Vagina (tissue), 2 donors: Measurements from ENCODE around the gene FBXO44. TPM values are rescaled to one million over a fixed set of nuclear protein-coding genes. Genes with fewer than 3 reads are reported as not detected.

Experiments used
- DNase-seq, 2 donors: peaks; one replicate each; pipeline ENCODE4 v3.0.0-alpha.2; 2017; ENCODE audit errors: extremely low spot score in 2 of 2
- H3K27ac ChIP-seq: fragments of 200-600 bp; sonication (generic); one replicate; pipeline ENCODE4 v1.5.1; 2019
- H3K27me3 ChIP-seq: fragments of 200-600 bp; sonication (generic); one replicate; pipeline ENCODE4 v1.5.1; 2019
- H3K36me3 ChIP-seq, 2 donors: fragments of 200-600 bp; sonication (generic); one replicate each; pipeline ENCODE4 v1.5.1; 2017 to 2019
- H3K4me1 ChIP-seq: fragments of 200-600 bp; sonication (generic); one replicate; pipeline ENCODE4 v1.5.1; 2019
- H3K4me3 ChIP-seq, 2 donors: fragments of 200-600 bp; sonication (generic); 1 replicate in 1 of 2; 2 replicates in 1 of 2; pipeline ENCODE4 v1.5.1; 2016 to 2019
- H3K9me3 ChIP-seq: fragments of 200-600 bp; sonication (generic); one replicate; pipeline ENCODE4 v1.5.1; 2019
- CTCF ChIP-seq, 3 experiments: fragments of 450-650 bp in 2 of 3; fragments of 200-600 bp in 1 of 3; sonication (generic) in 1 of 3; IDR thresholded peaks; one replicate each; pipeline ENCODE4 v1.5.1; 2017 to 2019; ENCODE audit warnings: antibody characterized with exemption in 3 of 3, mild to moderate bottlenecking in 2 of 3, moderate library complexity in 2 of 3
- POLR2A ChIP-seq, 2 donors: fragments of 450-650 bp; IDR thresholded peaks; one replicate each; pipeline ENCODE4 v1.6.1; 2017; ENCODE audit warnings: antibody characterized with exemption in 2 of 2, mild to moderate bottlenecking in 2 of 2, moderate library complexity in 2 of 2
- POLR2AphosphoS5 ChIP-seq, 2 donors: sonication (generic); formaldehyde crosslinking; IDR thresholded peaks; one replicate each; pipeline ENCODE4 v1.9.0; 2017; ENCODE audit warnings: antibody characterized with exemption in 2 of 2, mild to moderate bottlenecking in 2 of 2, low read depth in 1 of 2; ENCODE audit not compliant: insufficient read depth in 1 of 2
- intact Hi-C: fragments of 100-400 bp; cut with DNase I; formaldehyde crosslinking; loops from one replicate; pipeline ENCODE4 v1.15.1; 2023
- total RNA-seq: library from RNA; depleted of rRNA; stranded (reverse); fragments of >200 nt; gene quantifications from one replicate; pipeline ENCODE4 v1.2.3, GENCODE V29; 2016

FBXO44 gene
- total RNA-seq, 1 donor from 2014 or later = 38.3 TPM

- Histone ChIP-seq H3K4me3 (no peak overlapping the region), H3K27me3 (no peaks in the 10 kb centered on the region), H3K27ac (no peak overlapping the region), H3K4me1 (no peaks in the 10 kb centered on the region), H3K9me3 (no peaks in the 10 kb centered on the region), H3K36me3 (no peaks in the 10 kb centered on the region)
- intact Hi-C loops = no loop called here
- TF ChIP-seq CTCF (IDR thresholded peaks at IDR 0.05) (no peak), POLR2AphosphoS5 (IDR thresholded peaks at IDR 0.05; ENCODE audit: insufficient read depth in 1 of 2, low read depth in 1 of 2) (no peak), POLR2A (IDR thresholded peaks at IDR 0.05) (no peak)
- no peak for DNase-seq
Observed at GRCh38 chr1:11628767-11629166, 25.9 kb upstream of the FBXO44 start.

DNA sequence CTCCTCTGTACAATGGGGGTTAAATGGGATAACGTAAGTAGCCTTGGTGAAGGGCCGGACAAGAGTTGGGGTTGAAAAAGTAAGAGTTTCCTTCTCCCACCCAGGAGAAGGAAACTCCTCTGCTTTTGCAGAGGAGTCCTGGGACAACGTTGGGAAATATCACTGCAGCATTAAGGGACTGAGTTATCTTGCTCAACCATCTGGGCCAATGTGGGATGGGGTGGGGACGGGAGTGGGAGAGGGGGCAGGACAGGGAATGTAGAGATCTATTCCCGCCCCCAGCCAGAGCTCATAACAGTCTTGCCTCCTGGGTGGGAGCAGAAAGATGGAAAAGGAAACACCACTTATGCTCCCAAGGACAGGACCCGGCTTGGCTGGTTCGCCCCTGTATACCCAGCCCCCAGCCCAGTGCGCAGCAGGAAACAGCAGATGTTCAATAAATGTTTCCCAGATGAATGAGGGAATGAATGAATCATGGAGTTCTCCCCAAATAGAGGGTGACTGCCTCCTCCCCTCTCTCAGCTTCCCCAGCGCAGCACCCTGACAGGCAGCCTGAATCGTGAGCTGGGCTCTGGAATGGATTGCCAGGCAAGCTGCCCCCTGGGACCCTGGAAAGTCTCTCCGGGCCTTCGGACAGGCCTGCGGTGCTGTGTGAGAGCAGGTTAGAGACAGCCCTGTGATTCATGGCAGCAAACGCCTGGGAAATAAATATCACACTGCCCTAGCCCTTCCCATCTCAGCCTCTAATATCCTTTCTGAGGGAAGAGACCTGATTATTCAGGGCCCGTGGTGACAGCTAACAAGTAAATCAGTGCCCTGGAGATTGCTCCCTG lies 25.3 kb upstream of the FBXO44 start:
- TF ChIP-seq CTCF (IDR thresholded peaks at IDR 0.05) (no peak), POLR2A (IDR thresholded peaks at IDR 0.05) (no peak), POLR2AphosphoS5 (IDR thresholded peaks at IDR 0.05; ENCODE audit: insufficient read depth in 1 of 2, low read depth in 1 of 2) (no peak)
- no peak overlapping the region for H3K27ac ChIP-seq
- H3K27me3 ChIP-seq = no peaks in the 10 kb centered on the region
- no peaks in the 10 kb centered on the region for H3K36me3 ChIP-seq
- no peak overlapping the region for H3K4me3 ChIP-seq
- intact Hi-C loops = no loop called here
- no peaks in the 10 kb centered on the region for H3K9me3 ChIP-seq
- no peaks in the 10 kb centered on the region for H3K4me1 ChIP-seq
- no peak for DNase-seq

GRCh38 chr1:11634365-11635192 lies 20.1 kb upstream of the FBXO44 start:
- Histone ChIP-seq H3K9me3 (no peaks in the 10 kb centered on the region), H3K27me3 (no peaks in the 10 kb centered on the region), H3K27ac (no peak overlapping the region), H3K36me3 (no peaks in the 10 kb centered on the region), H3K4me3 (no peak overlapping the region), H3K4me1 (no peaks in the 10 kb centered on the region)
- DNase-seq = no peak
- intact Hi-C loops = no loop called here
- no peak for TF ChIP-seq CTCF (IDR thresholded peaks at IDR 0.05)
- no peak for TF ChIP-seq POLR2AphosphoS5 (IDR thresholded peaks at IDR 0.05; ENCODE audit: insufficient read depth in 1 of 2, low read depth in 1 of 2)
- no peak for TF ChIP-seq POLR2A (IDR thresholded peaks at IDR 0.05)

DNA sequence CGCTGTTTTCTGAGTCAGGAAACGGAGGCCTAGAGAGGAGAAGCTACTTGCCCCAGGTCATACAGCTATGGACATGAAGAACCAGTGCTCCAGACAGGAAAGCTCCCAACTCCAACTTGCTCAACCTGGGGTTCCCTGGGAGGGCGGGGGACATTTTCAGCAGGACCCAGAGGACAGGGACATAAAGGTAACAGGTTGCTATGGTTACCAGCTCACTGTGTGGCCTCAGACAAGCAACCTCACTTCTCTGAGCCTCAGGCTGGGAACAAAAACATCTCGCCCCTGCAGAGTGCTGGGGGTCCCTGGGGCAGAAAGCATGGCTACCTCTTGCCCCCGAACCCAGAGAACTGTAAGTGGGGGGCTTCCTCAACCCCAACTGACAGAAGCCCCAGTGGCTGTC lies 16.6 kb upstream of the FBXO44 start:
- no peaks in the 10 kb centered on the region for H3K9me3 ChIP-seq
- no peak overlapping the region for H3K27ac ChIP-seq
- no peaks in the 10 kb centered on the region for H3K27me3 ChIP-seq
- intact Hi-C loops = no loop called here
- no peaks in the 10 kb centered on the region for H3K4me1 ChIP-seq
- no peak overlapping the region for H3K4me3 ChIP-seq
- no peaks in the 10 kb centered on the region for H3K36me3 ChIP-seq
- DNase-seq = no peak
- TF ChIP-seq POLR2A (IDR thresholded peaks at IDR 0.05) (no peak), CTCF (IDR thresholded peaks at IDR 0.05) (no peak), POLR2AphosphoS5 (IDR thresholded peaks at IDR 0.05; ENCODE audit: insufficient read depth in 1 of 2, low read depth in 1 of 2) (no peak)
